Effector memory CD8-positive, alpha-beta T cell (primary cell): ENCODE measurements around the gene CFAP20DC.
"Not testable (repeated sequence)": the region's sequence is repeated elsewhere in the genome, so short reads cannot be mapped to it uniquely, and the experiment has no call there.

Experiments used
- ATAC-seq: fragments of 150-1000 bp; cut with Tn5 transposase; replicated peaks from 2 replicates; pipeline ENCODE4 v1.10.0; 2021; ENCODE audit warnings: mild to moderate bottlenecking, moderate library complexity
- DNase-seq, 3 experiments: peaks; one replicate each; pipeline ENCODE4 v3.0.0; 2021
- H3K27ac Mint-ChIP-seq, 2 donors: one replicate each; pipeline ENCODE4 v1.8.0; 2022; ENCODE audit warnings: mild to moderate bottlenecking in 2 of 2, mixed read lengths in 2 of 2, moderate library complexity in 2 of 2
- H3K27me3 Mint-ChIP-seq, 2 donors: one replicate each; pipeline ENCODE4 v1.8.0; 2022; ENCODE audit warnings: mixed read lengths in 2 of 2
- H3K36me3 Mint-ChIP-seq: one replicate; pipeline ENCODE4 v1.8.0; 2022; ENCODE audit warnings: mild to moderate bottlenecking, moderate library complexity, mixed read lengths; ENCODE audit not compliant: insufficient read depth
- H3K4me1 Mint-ChIP-seq, 2 donors: one replicate each; pipeline ENCODE4 v1.8.0; 2022; ENCODE audit warnings: low read depth in 2 of 2, mixed read lengths in 2 of 2
- H3K4me3 Mint-ChIP-seq, 2 donors: one replicate each; pipeline ENCODE4 v1.8.0; 2022; ENCODE audit warnings: mild to moderate bottlenecking in 2 of 2, mixed read lengths in 2 of 2, moderate library complexity in 2 of 2
- H3K9me3 Mint-ChIP-seq, 2 donors: one replicate each; pipeline ENCODE4 v1.8.0; 2022; ENCODE audit warnings: mixed read lengths in 2 of 2

CFAP20DC gene

DNA sequence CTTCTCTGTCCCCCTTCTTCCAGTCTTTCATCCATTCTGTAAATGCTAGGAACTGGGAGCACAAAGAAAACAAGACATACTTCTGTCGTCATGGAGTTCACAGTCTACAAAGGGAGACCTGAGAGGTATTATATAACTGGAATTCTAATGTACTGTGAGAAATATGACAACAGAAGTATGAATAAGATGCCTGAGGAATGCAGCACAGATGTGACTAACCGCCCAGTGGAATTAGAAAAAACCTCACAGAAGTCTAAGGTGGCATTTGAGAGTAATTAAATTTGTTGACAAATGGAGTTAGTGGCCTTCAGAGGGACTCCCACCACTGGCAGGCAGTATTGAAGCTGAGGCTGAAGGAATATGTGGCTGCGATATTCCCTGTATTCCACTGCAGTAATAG lies 214.7 kb downstream of the CFAP20DC start:
- ATAC-seq = no peak
- no peak for DNase-seq
- Mint-ChIP-seq H3K4me3 (no peak overlapping the region), H3K27me3 (no peaks in the 10 kb centered on the region), H3K9me3 (no peaks in the 10 kb centered on the region), H3K36me3 (no peaks in the 10 kb centered on the region), H3K27ac (no peak overlapping the region), H3K4me1 (no peaks in the 10 kb centered on the region)

DNA sequence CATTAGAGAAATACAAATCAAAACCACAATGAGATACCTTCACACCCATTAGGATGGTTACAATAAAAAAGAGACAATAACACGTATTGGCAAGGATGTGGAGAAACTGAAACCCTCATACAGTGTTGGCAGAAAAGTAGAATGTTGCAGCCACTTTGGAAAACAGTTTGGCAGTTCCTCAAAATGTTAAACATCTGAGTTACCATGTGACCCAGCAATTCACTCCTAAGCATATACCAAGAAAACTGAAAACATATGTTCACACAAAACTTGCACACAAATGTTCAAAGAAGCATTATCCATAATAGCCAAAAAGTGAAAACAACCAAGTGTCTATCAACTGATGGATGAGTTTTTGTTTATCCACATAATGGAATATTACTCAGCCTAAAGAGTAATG lies 216.3 kb downstream of the CFAP20DC start:
- DNase-seq (no peak), ATAC-seq (no peak)
- no peak overlapping the region for H3K4me3 Mint-ChIP-seq
- no peaks in the 10 kb centered on the region for H3K36me3 Mint-ChIP-seq
- no peaks in the 10 kb centered on the region for H3K9me3 Mint-ChIP-seq
- no peaks in the 10 kb centered on the region for H3K4me1 Mint-ChIP-seq
- no peaks in the 10 kb centered on the region for H3K27me3 Mint-ChIP-seq
- H3K27ac Mint-ChIP-seq = no peak overlapping the region

GRCh38 chr3:58829321-58830000 lies 220.4 kb downstream of the CFAP20DC start:
- DNase-seq = no peak
- Mint-ChIP-seq H3K27ac (no peak overlapping the region), H3K36me3 (no peaks in the 10 kb centered on the region), H3K27me3 (no peaks in the 10 kb centered on the region), H3K4me3 (no peak overlapping the region), H3K4me1 (no peaks in the 10 kb centered on the region), H3K9me3 (no peaks in the 10 kb centered on the region)
- no peak for ATAC-seq

GRCh38 chr3:58824777-58825176 lies 225.0 kb downstream of the CFAP20DC start:
- no peak for ATAC-seq
- DNase-seq = no peak
- H3K4me1 Mint-ChIP-seq = no peaks in the 10 kb centered on the region
- no peaks in the 10 kb centered on the region for H3K36me3 Mint-ChIP-seq
- no peak overlapping the region for H3K4me3 Mint-ChIP-seq
- no peaks in the 10 kb centered on the region for H3K27me3 Mint-ChIP-seq
- no peaks in the 10 kb centered on the region for H3K9me3 Mint-ChIP-seq
- H3K27ac Mint-ChIP-seq = no peak overlapping the region

DNA sequence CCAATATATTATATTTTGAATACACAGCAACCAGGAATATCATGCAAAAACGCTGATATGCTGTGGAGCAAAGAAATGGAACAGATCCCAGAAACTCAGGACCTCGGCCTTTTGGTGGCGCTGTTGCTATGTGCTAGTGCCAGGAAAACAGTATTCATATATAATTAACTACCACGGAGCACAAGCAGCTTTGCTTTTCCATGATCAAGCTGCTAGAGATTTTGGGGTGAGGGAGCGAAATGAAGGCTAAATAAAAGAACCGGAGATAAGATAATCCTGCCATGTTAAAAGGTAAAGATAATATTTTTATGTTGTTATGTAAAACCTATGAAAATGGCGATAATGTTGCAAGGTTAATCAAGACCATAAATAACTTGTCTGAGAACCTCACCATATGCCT lies 225.5 kb downstream of the CFAP20DC start:
- ATAC-seq (no peak), DNase-seq (no peak)
- H3K27ac Mint-ChIP-seq = no peak overlapping the region
- H3K4me1 Mint-ChIP-seq = no peaks in the 10 kb centered on the region
- H3K27me3 Mint-ChIP-seq = no peaks in the 10 kb centered on the region
- no peak overlapping the region for H3K4me3 Mint-ChIP-seq
- H3K9me3 Mint-ChIP-seq = no peaks in the 10 kb centered on the region
- no peaks in the 10 kb centered on the region for H3K36me3 Mint-ChIP-seq

DNA sequence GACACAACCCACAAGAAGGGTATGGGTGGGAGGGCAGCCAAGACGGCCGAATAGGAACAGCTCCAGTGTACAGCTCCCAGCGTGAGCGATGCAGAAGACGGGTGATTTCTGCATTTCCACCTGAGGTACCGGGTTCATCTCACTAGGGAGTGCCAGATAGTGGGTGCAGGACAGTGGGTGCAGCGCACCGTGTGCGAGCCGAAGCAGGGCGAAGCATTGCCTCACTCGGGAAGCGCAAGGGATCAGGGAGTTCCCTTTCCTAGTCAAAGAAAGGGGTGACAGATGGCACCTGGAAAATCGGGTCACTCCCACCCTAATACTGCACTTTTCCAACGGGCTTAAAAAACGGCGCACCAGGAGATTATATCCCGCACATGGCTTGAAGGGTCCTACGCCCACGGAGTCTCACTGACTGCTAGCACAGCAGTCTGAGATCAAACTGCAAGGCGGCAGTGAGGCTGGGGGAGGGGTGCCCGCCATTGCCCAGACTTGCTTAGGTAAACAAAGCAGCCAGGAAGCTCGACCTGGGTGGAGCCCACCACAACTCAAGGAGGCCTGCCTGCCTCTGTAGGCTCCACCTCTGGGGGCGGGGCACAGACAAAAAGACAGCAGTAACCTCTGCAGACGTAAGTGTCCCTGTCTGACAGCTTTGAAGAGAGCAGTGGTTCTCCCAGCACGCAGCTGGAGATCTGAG lies 243.1 kb downstream of the CFAP20DC start:
- DNase-seq, H3K9me3 Mint-ChIP-seq, ATAC-seq, H3K4me3 Mint-ChIP-seq, H3K27me3 Mint-ChIP-seq, H3K36me3 Mint-ChIP-seq, H3K27ac Mint-ChIP-seq, H3K4me1 Mint-ChIP-seq: not testable (repeated sequence)

DNA sequence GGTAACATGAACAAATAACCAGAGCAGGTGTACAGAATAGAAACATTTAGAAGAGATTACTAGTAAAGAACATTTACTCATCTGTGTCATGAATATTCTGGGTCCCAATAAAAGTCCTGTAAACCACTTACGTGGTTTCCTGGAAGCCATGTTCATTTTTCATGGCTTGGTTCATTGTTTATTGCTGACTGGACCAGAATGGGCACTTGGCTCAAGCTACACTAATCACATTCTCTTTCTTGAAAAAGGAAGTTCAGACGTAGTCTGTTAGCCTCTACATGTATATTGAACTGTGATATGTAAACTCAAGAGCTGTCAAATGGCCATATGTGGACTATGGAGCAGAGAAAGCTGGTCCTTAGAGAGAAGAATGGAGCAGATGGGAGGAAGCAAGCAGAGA lies 244.9 kb downstream of the CFAP20DC start:
- Mint-ChIP-seq H3K9me3 (peaks cover 0 to 4% of the 10 kb centered on the region in 2 donors), H3K27ac (no peak overlapping the region), H3K27me3 (peaks cover 0 to 5% of the 10 kb centered on the region in 2 donors), H3K36me3 (no peaks in the 10 kb centered on the region), H3K4me1 (no peaks in the 10 kb centered on the region), H3K4me3 (no peak overlapping the region)
- DNase-seq (no peak), ATAC-seq (no peak)

GRCh38 chr3:58801541-58801940 lies 248.3 kb downstream of the CFAP20DC start:
- H3K4me3 Mint-ChIP-seq = no peak overlapping the region
- ATAC-seq = no peak
- no peak overlapping the region for H3K27ac Mint-ChIP-seq
- no peaks in the 10 kb centered on the region for H3K4me1 Mint-ChIP-seq
- H3K9me3 Mint-ChIP-seq = peaks cover 0 to 1% of the 10 kb centered on the region in 2 donors
- DNase-seq = no peak
- H3K27me3 Mint-ChIP-seq = no peaks in the 10 kb centered on the region
- H3K36me3 Mint-ChIP-seq = no peaks in the 10 kb centered on the region

- Mint-ChIP-seq H3K27ac (no peak overlapping the region), H3K27me3 (peaks cover 0 to 3% of the 10 kb centered on the region in 2 donors), H3K4me1 (no peaks in the 10 kb centered on the region), H3K9me3 (peaks cover 1 to 2% of the 10 kb centered on the region in 2 donors), H3K36me3 (no peaks in the 10 kb centered on the region), H3K4me3 (no peak overlapping the region)
- ATAC-seq (no peak), DNase-seq (no peak)
Measured at GRCh38 chr3:58800940-58801339, 248.9 kb downstream of the CFAP20DC start.

DNA sequence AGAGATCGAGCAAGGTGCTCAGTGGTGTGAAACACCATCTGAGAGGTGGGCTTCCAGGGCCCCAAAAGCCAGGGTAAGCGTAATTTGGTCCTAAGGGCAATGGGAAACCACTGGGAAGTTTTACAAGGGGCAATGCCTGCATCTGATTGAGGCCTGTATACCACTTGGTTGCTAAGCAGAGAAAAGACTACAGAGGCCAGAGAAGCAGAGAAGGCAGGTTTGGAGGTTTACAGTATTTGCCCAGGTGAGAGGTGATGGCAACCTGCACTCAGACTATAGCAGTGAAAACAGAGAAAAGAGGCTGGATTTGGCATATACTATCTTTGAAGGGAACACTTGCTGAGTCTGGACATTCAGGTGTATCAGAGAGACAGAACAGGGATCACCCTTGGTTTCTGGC lies 249.8 kb downstream of the CFAP20DC start:
- Mint-ChIP-seq H3K9me3 (peaks cover 1 to 7% of the 10 kb centered on the region in 2 donors), H3K4me3 (no peak overlapping the region), H3K4me1 (no peaks in the 10 kb centered on the region), H3K36me3 (no peaks in the 10 kb centered on the region), H3K27ac (no peak overlapping the region), H3K27me3 (peaks cover 0 to 10% of the 10 kb centered on the region in 2 donors)
- ATAC-seq = no peak
- no peak for DNase-seq

DNA sequence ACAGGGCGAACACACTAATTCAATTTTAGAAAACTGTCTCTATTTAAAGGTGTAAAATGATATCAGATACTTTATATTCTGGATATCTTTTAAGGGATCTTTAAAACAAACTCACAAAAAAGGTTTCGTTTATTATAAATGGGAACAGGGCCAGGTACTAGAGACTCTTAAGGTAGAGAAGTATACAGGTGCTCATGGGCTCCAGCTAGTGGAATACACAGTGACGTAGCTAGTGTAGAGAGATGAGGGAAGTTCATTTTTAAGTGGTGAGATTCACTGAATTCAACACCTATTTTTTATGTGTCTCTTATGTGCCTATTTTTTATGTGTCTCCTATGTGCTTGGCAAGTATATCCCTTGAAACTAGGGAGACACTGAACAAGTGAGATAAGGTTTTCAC lies 250.6 kb downstream of the CFAP20DC start:
- Mint-ChIP-seq H3K27ac (no peak overlapping the region), H3K9me3 (peaks cover 1 to 7% of the 10 kb centered on the region in 2 donors), H3K27me3 (peaks cover 0 to 10% of the 10 kb centered on the region in 2 donors), H3K4me3 (no peak overlapping the region), H3K36me3 (no peaks in the 10 kb centered on the region), H3K4me1 (no peaks in the 10 kb centered on the region)
- DNase-seq = no peak
- ATAC-seq = no peak

DNA sequence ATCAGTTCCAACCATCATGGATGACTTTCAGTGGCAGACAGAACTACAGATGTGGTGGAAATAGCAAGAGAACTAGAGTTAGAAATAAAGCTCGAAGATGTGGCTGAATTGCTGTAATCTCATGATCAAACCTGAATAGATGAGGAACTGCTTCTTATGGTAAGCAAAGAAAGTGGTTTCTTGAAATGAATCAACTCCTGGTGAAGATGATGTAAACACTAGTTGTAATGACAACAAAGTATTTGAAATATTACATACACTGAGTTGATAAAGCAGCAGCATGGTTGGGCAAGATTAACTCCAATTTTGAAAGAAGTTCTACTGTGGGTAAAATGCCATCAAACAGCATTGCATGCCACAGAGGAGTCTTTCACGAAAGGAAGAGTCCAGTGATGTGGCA lies 251.5 kb downstream of the CFAP20DC start:
- H3K9me3 Mint-ChIP-seq = peaks cover 1 to 7% of the 10 kb centered on the region in 2 donors
- H3K36me3 Mint-ChIP-seq = no peaks in the 10 kb centered on the region
- H3K4me3 Mint-ChIP-seq = no peak overlapping the region
- no peak for ATAC-seq
- H3K27me3 Mint-ChIP-seq = peaks cover 0 to 10% of the 10 kb centered on the region in 2 donors
- no peak for DNase-seq
- H3K4me1 Mint-ChIP-seq = no peaks in the 10 kb centered on the region
- H3K27ac Mint-ChIP-seq = no peak overlapping the region

DNA sequence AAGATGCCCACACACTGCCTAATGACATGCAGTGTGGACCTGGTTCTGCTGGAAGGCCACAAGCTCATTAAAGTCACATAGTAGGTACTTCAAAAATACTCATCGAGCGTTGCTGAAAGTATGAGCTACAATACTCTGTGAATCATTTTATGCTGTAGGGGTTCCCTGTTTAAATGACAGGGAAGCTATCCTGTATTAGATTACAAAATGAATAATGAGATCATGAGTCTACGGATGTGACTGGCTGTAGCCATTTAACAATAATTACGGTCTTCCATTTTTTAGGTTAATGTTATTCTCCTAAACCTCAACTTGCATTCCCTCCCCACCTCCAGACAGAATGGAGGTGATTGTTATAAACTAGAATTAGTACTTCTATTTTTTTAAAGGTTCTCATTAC lies 255.1 kb downstream of the CFAP20DC start:
- Mint-ChIP-seq H3K9me3 (peaks cover under 1 to 15% of the 10 kb centered on the region in 2 donors), H3K27me3 (peaks cover 7 to 22% of the 10 kb centered on the region in 2 donors), H3K4me1 (no peaks in the 10 kb centered on the region), H3K4me3 (no peak overlapping the region), H3K36me3 (no peaks in the 10 kb centered on the region), H3K27ac (no peak overlapping the region)
- ATAC-seq (no peak), DNase-seq (no peak)

DNA sequence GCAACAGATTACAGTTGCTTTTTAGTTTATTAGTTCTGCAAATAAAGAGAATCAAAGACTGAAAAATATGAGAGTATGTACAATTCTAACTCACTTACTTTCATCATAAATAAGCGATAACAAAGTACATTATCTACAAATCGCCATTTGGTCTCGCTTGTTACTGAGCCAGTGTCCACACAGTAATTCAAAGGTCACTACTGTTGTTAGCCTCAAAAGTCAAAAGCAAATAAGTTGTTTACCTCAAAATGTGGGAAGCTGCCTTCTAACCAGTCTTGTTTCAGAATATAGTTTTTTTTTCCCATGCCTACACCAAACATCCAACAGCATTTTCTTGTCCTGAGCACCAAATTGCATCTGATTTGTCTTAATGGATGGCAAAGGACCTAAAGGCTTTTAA lies 255.9 kb downstream of the CFAP20DC start:
- no peaks in the 10 kb centered on the region for H3K4me1 Mint-ChIP-seq
- H3K27me3 Mint-ChIP-seq = peaks cover 7 to 22% of the 10 kb centered on the region in 2 donors
- H3K9me3 Mint-ChIP-seq = peaks cover 0 to 15% of the 10 kb centered on the region in 2 donors
- no peak overlapping the region for H3K27ac Mint-ChIP-seq
- H3K36me3 Mint-ChIP-seq = no peaks in the 10 kb centered on the region
- no peak for ATAC-seq
- no peak overlapping the region for H3K4me3 Mint-ChIP-seq
- DNase-seq = no peak
